Activated T-helper 17 cell treated with anti-CD3 and anti-CD28 coated beads, Interleukin-2, amount 50 U/mL, for 72 hours (primary cell): Measurements from ENCODE around the gene GNAO1. TPM values are rescaled to one million over a fixed set of nuclear protein-coding genes. Genes with fewer than 3 reads are reported as not detected.

Experiments used
- ATAC-seq: fragments of 150-1000 bp; cut with Tn5 transposase; replicated peaks from 2 replicates; pipeline ENCODE4 v1.10.0; 2021; ENCODE audit warnings: mild to moderate bottlenecking, moderate library complexity
- H3K27ac Mint-ChIP-seq: one replicate; pipeline ENCODE4 v1.8.0; 2022; ENCODE audit warnings: mixed read lengths
- H3K27me3 Mint-ChIP-seq: one replicate; pipeline ENCODE4 v1.8.0; 2022; ENCODE audit warnings: mixed read lengths
- H3K36me3 Mint-ChIP-seq: one replicate; pipeline ENCODE4 v1.8.0; 2022; ENCODE audit warnings: low read depth, mild to moderate bottlenecking, mixed read lengths
- H3K4me1 Mint-ChIP-seq: one replicate; pipeline ENCODE4 v1.8.0; 2022; ENCODE audit warnings: mixed read lengths
- H3K4me3 Mint-ChIP-seq: one replicate; pipeline ENCODE4 v1.8.0; 2022; ENCODE audit warnings: mild to moderate bottlenecking, mixed read lengths
- H3K9me3 Mint-ChIP-seq: one replicate; pipeline ENCODE4 v1.8.0; 2022; ENCODE audit warnings: mixed read lengths
- total RNA-seq, 2 donors: library from RNA; stranded (reverse); gene quantifications; one replicate each; pipeline ENCODE4 v1.2.3, GENCODE V29; 2022

Gene GNAO1
- total RNA-seq, 2 donors from 2014 or later, result 0.41 to 0.74 TPM

GRCh38 chr16:56242740-56243139 lies 51.5 kb downstream of the GNAO1 start:
- no peaks in the 10 kb centered on the region for H3K27me3 Mint-ChIP-seq
- H3K27ac Mint-ChIP-seq, result no peak overlapping the region
- H3K4me3 Mint-ChIP-seq, result no peak overlapping the region
- H3K36me3 Mint-ChIP-seq, result no peaks in the 10 kb centered on the region
- no peaks in the 10 kb centered on the region for H3K9me3 Mint-ChIP-seq
- H3K4me1 Mint-ChIP-seq, result no peaks in the 10 kb centered on the region
- no peak for ATAC-seq

- Mint-ChIP-seq H3K27me3 (no peaks in the 10 kb centered on the region), H3K4me1 (no peaks in the 10 kb centered on the region), H3K4me3 (no peak overlapping the region), H3K27ac (no peak overlapping the region), H3K9me3 (no peaks in the 10 kb centered on the region), H3K36me3 (no peaks in the 10 kb centered on the region)
- ATAC-seq, result no peak
These were observed 53.3 kb downstream of the GNAO1 start for GRCh38 chr16:56244612-56245011.

- H3K4me1 Mint-ChIP-seq, result no peaks in the 10 kb centered on the region
- no peaks in the 10 kb centered on the region for H3K9me3 Mint-ChIP-seq
- ATAC-seq, result no peak
- H3K27ac Mint-ChIP-seq, result no peak overlapping the region
- no peaks in the 10 kb centered on the region for H3K27me3 Mint-ChIP-seq
- H3K36me3 Mint-ChIP-seq, result no peaks in the 10 kb centered on the region
- no peak overlapping the region for H3K4me3 Mint-ChIP-seq
These were observed 53.9 kb downstream of the GNAO1 start for GRCh38 chr16:56245197-56245596.

- Mint-ChIP-seq H3K4me1 (no peaks in the 10 kb centered on the region), H3K9me3 (no peaks in the 10 kb centered on the region), H3K27me3 (no peaks in the 10 kb centered on the region), H3K27ac (no peak overlapping the region), H3K36me3 (no peaks in the 10 kb centered on the region), H3K4me3 (no peak overlapping the region)
- ATAC-seq, result no peak
These were observed 54.9 kb downstream of the GNAO1 start for GRCh38 chr16:56246051-56246817.

GRCh38 chr16:56247018-56247417 lies 55.7 kb downstream of the GNAO1 start:
- H3K4me3 Mint-ChIP-seq, result no peak overlapping the region
- peak overlapping the region; percentile 31 for H3K27ac Mint-ChIP-seq
- no peaks in the 10 kb centered on the region for H3K9me3 Mint-ChIP-seq
- no peaks in the 10 kb centered on the region for H3K36me3 Mint-ChIP-seq
- ATAC-seq, result no peak
- no peaks in the 10 kb centered on the region for H3K4me1 Mint-ChIP-seq
- H3K27me3 Mint-ChIP-seq, result no peaks in the 10 kb centered on the region

- Mint-ChIP-seq H3K4me1 (no peaks in the 10 kb centered on the region), H3K4me3 (no peak overlapping the region), H3K27ac (no peak overlapping the region), H3K9me3 (no peaks in the 10 kb centered on the region), H3K27me3 (no peaks in the 10 kb centered on the region), H3K36me3 (no peaks in the 10 kb centered on the region)
- no peak for ATAC-seq
These were observed 56.5 kb downstream of the GNAO1 start for GRCh38 chr16:56247808-56248207.

GRCh38 chr16:56252835-56253234 lies 61.5 kb downstream of the GNAO1 start:
- no peaks in the 10 kb centered on the region for H3K27me3 Mint-ChIP-seq
- no peaks in the 10 kb centered on the region for H3K36me3 Mint-ChIP-seq
- ATAC-seq, result no peak

GRCh38 chr16:56255904-56256303 lies 64.6 kb downstream of the GNAO1 start:
- no peak overlapping the region for H3K4me3 Mint-ChIP-seq
- H3K4me1 Mint-ChIP-seq, result no peaks in the 10 kb centered on the region
- no peaks in the 10 kb centered on the region for H3K36me3 Mint-ChIP-seq
- no peak for ATAC-seq
- H3K27ac Mint-ChIP-seq, result no peak overlapping the region
- H3K9me3 Mint-ChIP-seq, result no peaks in the 10 kb centered on the region
- H3K27me3 Mint-ChIP-seq, result no peaks in the 10 kb centered on the region

More at GRCh38 chr16:56252835-56253234, 61.5 kb downstream of the GNAO1 start:
- Mint-ChIP-seq H3K4me3 (no peak overlapping the region), H3K27ac (no peak overlapping the region), H3K4me1 (no peaks in the 10 kb centered on the region), H3K9me3 (no peaks in the 10 kb centered on the region)

- no peak overlapping the region for H3K27ac Mint-ChIP-seq
- no peaks in the 10 kb centered on the region for H3K9me3 Mint-ChIP-seq
- H3K27me3 Mint-ChIP-seq, result no peaks in the 10 kb centered on the region
- H3K4me1 Mint-ChIP-seq, result peaks cover 9% of the 10 kb centered on the region
- no peak for ATAC-seq
- H3K4me3 Mint-ChIP-seq, result no peak overlapping the region
- no peaks in the 10 kb centered on the region for H3K36me3 Mint-ChIP-seq
These were observed 66.0 kb downstream of the GNAO1 start for GRCh38 chr16:56257239-56257638.

- Mint-ChIP-seq H3K36me3 (no peaks in the 10 kb centered on the region), H3K27ac (no peak overlapping the region)
These were observed 66.5 kb downstream of the GNAO1 start for GRCh38 chr16:56257666-56258342.

GRCh38 chr16:56258508-56259424 lies 67.5 kb downstream of the GNAO1 start:
- H3K27me3 Mint-ChIP-seq, result no peaks in the 10 kb centered on the region
- no peak overlapping the region for H3K27ac Mint-ChIP-seq
- no peaks in the 10 kb centered on the region for H3K9me3 Mint-ChIP-seq
- no peaks in the 10 kb centered on the region for H3K36me3 Mint-ChIP-seq
- no peak for ATAC-seq
- H3K4me1 Mint-ChIP-seq, result peaks cover 25% of the 10 kb centered on the region
- no peak overlapping the region for H3K4me3 Mint-ChIP-seq

More at GRCh38 chr16:56257666-56258342, 66.5 kb downstream of the GNAO1 start:
- Mint-ChIP-seq H3K4me1 (peaks cover 15% of the 10 kb centered on the region), H3K9me3 (no peaks in the 10 kb centered on the region), H3K4me3 (no peak overlapping the region), H3K27me3 (no peaks in the 10 kb centered on the region)
- ATAC-seq, result no peak

- Mint-ChIP-seq H3K9me3 (no peaks in the 10 kb centered on the region), H3K27ac (no peak overlapping the region), H3K36me3 (no peaks in the 10 kb centered on the region), H3K27me3 (no peaks in the 10 kb centered on the region), H3K4me3 (no peak overlapping the region), H3K4me1 (peaks cover 25% of the 10 kb centered on the region)
- no peak for ATAC-seq
These were observed 68.1 kb downstream of the GNAO1 start for GRCh38 chr16:56259425-56259779.

GRCh38 chr16:56260378-56261160 lies 69.3 kb downstream of the GNAO1 start:
- Mint-ChIP-seq H3K27me3 (no peaks in the 10 kb centered on the region), H3K27ac (no peak overlapping the region), H3K4me3 (no peak overlapping the region), H3K4me1 (peaks cover 29% of the 10 kb centered on the region), H3K36me3 (no peaks in the 10 kb centered on the region), H3K9me3 (no peaks in the 10 kb centered on the region)
- ATAC-seq, result no peak

GRCh38 chr16:56261656-56262055 lies 70.4 kb downstream of the GNAO1 start:
- peak overlapping the region; percentile 70 for H3K4me3 Mint-ChIP-seq
- no peaks in the 10 kb centered on the region for H3K36me3 Mint-ChIP-seq
- ATAC-seq, result peak; percentile 17
- H3K9me3 Mint-ChIP-seq, result no peaks in the 10 kb centered on the region
- peak overlapping the region; percentile 85 for H3K27ac Mint-ChIP-seq
- H3K27me3 Mint-ChIP-seq, result no peaks in the 10 kb centered on the region
- peaks cover 29% of the 10 kb centered on the region for H3K4me1 Mint-ChIP-seq
